B cell (primary cell): Measurements from ENCODE around the gene LCE2B. TPM values are rescaled to one million over a fixed set of nuclear protein-coding genes. Genes with fewer than 3 reads are reported as not detected.

Experiments
- ATAC-seq: fragments of 200-7000 bp; cut with Tn5 transposase; one replicate; pipeline ENCODE4 v1.10.0; 2021; ENCODE audit warnings: low read depth, mild to moderate bottlenecking, moderate number of reproducible peaks, moderate library complexity
- CTCF ChIA-PET: fragments of 350-600 bp; sonication (Branson Sonifier 250); formaldehyde crosslinking; loops from one replicate; lab custom pipeline; 2021; ENCODE audit warnings: antibody characterized with exemption, inconsistent platforms; lab: Charles Lee
- POLR2A ChIA-PET: fragments of 350-600 bp; sonication (Branson Sonifier 250); formaldehyde crosslinking; loops from one replicate; lab custom pipeline; 2021; ENCODE audit warnings: antibody characterized with exemption; lab: Charles Lee
- DNase-seq: peaks from one replicate; pipeline ENCODE4 v3.0.0; 2013
- H2AFZ ChIP-seq: 2 replicates; pipeline ENCODE4 v1.6.1; 2012; ENCODE audit warnings: mild to moderate bottlenecking, low read depth, low read length; ENCODE audit not compliant: insufficient read depth, poor library complexity, severe bottlenecking
- H3K27ac ChIP-seq, 2 donors: 1 replicate in 1 of 2; 2 replicates in 1 of 2; pipeline ENCODE4 v1.5.1; 2012 to 2013; ENCODE audit warnings: low read length in 2 of 2, mild to moderate bottlenecking in 2 of 2, moderate library complexity in 1 of 2
- H3K27me3 ChIP-seq, 4 experiments: fragments of 200-600 bp in 1 of 4; sonication (generic) in 1 of 4; replicated peaks in 1 of 4; 1 replicate in 2 of 4; 2 replicates in 2 of 4; pipeline versions ENCODE4 v1.6.1 to v1.7.0; 2013 to 2016; ENCODE audit warnings: low read length in 3 of 4, mild to moderate bottlenecking in 2 of 4, mixed read lengths in 1 of 4, moderate library complexity in 1 of 4; ENCODE audit not compliant: insufficient read depth in 4 of 4, control insufficient read depth in 3 of 4; ENCODE audit errors: control extremely low read depth in 1 of 4
- H3K36me3 ChIP-seq, 2 experiments: replicated peaks in 1 of 2; 1 replicate in 1 of 2; 2 replicates in 1 of 2; pipeline versions ENCODE4 v1.6.1 to v1.7.1; 2013; ENCODE audit warnings: low read length in 1 of 2; ENCODE audit not compliant: insufficient read depth in 2 of 2, control insufficient read depth in 1 of 2; ENCODE audit errors: control extremely low read depth in 1 of 2, extremely low read depth in 1 of 2
- H3K4me1 ChIP-seq, 2 donors: fragments of 200-600 bp in 1 of 2; sonication (generic) in 1 of 2; 1 replicate in 1 of 2; 2 replicates in 1 of 2; pipeline versions ENCODE4 v1.5.1 to v1.6.1; 2013 to 2017; ENCODE audit warnings: low read length in 2 of 2; ENCODE audit not compliant: control insufficient read depth in 2 of 2, insufficient read depth in 2 of 2
- H3K4me2 ChIP-seq: replicated peaks from 2 replicates; pipeline ENCODE3; 2012; ENCODE audit warnings: mild to moderate bottlenecking, low read depth, low read length; ENCODE audit not compliant: poor library complexity, severe bottlenecking
- H3K4me3 ChIP-seq, 5 experiments: fragments of 200-600 bp in 1 of 5; sonication (generic) in 1 of 5; 1 replicate in 3 of 5; 2 replicates in 2 of 5; pipeline versions ENCODE4 v1.5.1 to v1.7.0; 2011 to 2016; ENCODE audit warnings: low read length in 4 of 5, mild to moderate bottlenecking in 4 of 5, low read depth in 2 of 5, control low read depth in 1 of 5, moderate library complexity in 1 of 5; ENCODE audit not compliant: insufficient read depth in 1 of 5; ENCODE audit errors: control extremely low read depth in 1 of 5, extremely low read depth in 1 of 5
- H3K79me2 ChIP-seq: fragments of 200-600 bp; sonication (generic); one replicate; pipeline ENCODE4 v1.6.0; 2016; ENCODE audit warnings: low read length; ENCODE audit not compliant: control insufficient read depth, insufficient read depth
- H3K9ac ChIP-seq: fragments of 200-600 bp; sonication (generic); 2 replicates; pipeline ENCODE4 v1.6.1; 2017; ENCODE audit warnings: mild to moderate bottlenecking, low read length, moderate library complexity
- H3K9me3 ChIP-seq, 3 donors: one replicate each; pipeline versions ENCODE4 v1.6.1 to v1.7.1; 2013; ENCODE audit warnings: low read length in 2 of 3; ENCODE audit not compliant: control insufficient read depth in 2 of 3, insufficient read depth in 1 of 3; ENCODE audit errors: control extremely low read depth in 1 of 3
- H4K20me1 ChIP-seq: 2 replicates; pipeline ENCODE4 v1.6.0; 2012; ENCODE audit warnings: mild to moderate bottlenecking, low read length; ENCODE audit not compliant: insufficient read depth, control insufficient read depth, poor library complexity, severe bottlenecking
- H3K27ac Mint-ChIP-seq: one replicate; pipeline ENCODE4 v1.8.0; 2021; ENCODE audit warnings: mixed read lengths
- H3K27me3 Mint-ChIP-seq: one replicate; pipeline ENCODE4 v1.8.0; 2021; ENCODE audit warnings: mixed read lengths
- H3K4me1 Mint-ChIP-seq: one replicate; pipeline ENCODE4 v1.8.0; 2021; ENCODE audit warnings: mixed read lengths
- H3K4me3 Mint-ChIP-seq: one replicate; pipeline ENCODE4 v1.8.0; 2021; ENCODE audit warnings: mixed read lengths
- H3K9me3 Mint-ChIP-seq: one replicate; pipeline ENCODE4 v1.8.0; 2022; ENCODE audit warnings: mixed read lengths; ENCODE audit not compliant: insufficient read depth
- EZH2 ChIP-seq: IDR thresholded peaks from 2 replicates; pipeline ENCODE4 v1.6.1; 2012; ENCODE audit warnings: borderline replicate concordance, low read depth, mild to moderate bottlenecking, moderate library complexity, low read length; ENCODE audit not compliant: insufficient read depth, poor library complexity, severe bottlenecking
- WGBS: methylation state at CpG from one replicate; pipeline ENCODE4 v1.1.5; 2013; ENCODE audit warnings: missing lambda C conversion rate; ENCODE audit not compliant: insufficient coverage; 5-methylcytosine and 5-hydroxymethylcytosine counted together
- intact Hi-C: fragments of 100-400 bp; cut with micrococcal nuclease; formaldehyde crosslinking; loops from one replicate; pipeline ENCODE4 v1.10.0; 2022
- polyA plus RNA-seq: library from polyadenylated mRNA; depleted of rRNA; stranded (reverse); fragments of >200 nt; gene quantifications from 2 replicates; pipeline ENCODE4 v1.2.3, GENCODE V29; 2012
- total RNA-seq, 2 donors: library from RNA; stranded (reverse); fragments of 120-200 nt in 1 of 2; gene quantifications; 1 replicate in 1 of 2; 2 replicates in 1 of 2; pipeline versions ENCODE4 v1.2.3 to v1.2.4, GENCODE V29; 2013 to 2022
- TF ChIP-seq, protein P1 (sequence below): fragments of 200-600 bp; IDR thresholded peaks from one replicate; pipeline ENCODE4 v1.8.0; 2022; ENCODE audit warnings: antibody characterized with exemption, mild to moderate bottlenecking

Gene LCE2B
- total and polyA plus RNA-seq, 2 donors (not counting 1 experiment from before 2014, with no cell fraction given), result not detected

DNA sequence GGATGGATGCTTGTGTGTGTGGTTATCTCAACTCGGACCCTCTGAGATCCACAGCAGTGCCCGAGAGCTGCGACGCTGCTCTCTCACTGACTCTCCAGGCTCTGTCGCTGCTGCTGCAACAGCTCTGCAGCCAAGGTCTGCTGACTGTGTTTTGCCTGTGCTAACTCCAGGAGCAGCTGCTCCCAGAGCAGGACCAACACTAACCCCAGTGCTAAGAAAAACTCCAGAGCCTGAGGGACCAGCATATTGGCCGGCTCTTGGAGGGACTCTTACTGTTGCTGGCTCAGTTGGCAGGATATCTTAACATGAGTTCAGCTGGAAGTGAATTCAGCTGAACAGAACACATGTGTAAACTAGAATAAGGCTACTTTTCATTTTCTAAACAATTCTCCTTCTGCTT, 6.5 kb upstream of the LCE2B start:
- Histone ChIP-seq H3K4me2 (no peak overlapping the region), H3K4me1 (no peaks in the 10 kb centered on the region), H3K4me3 (no peak overlapping the region), H3K36me3 (no peaks in the 10 kb centered on the region), H3K9ac (no peak overlapping the region), H3K79me2 (no peaks in the 10 kb centered on the region), H2AFZ (no peak overlapping the region), H3K27ac (no peak overlapping the region), H4K20me1 (no peaks in the 10 kb centered on the region), H3K27me3 (no peaks in the 10 kb centered on the region), H3K9me3 (no peaks in the 10 kb centered on the region)
- ChIA-PET CTCF (no interaction called here), POLR2A (no interaction called here)
- 95% methylated on average over 6 of the region's 6 CpGs for WGBS
- ATAC-seq, result no peak
- Mint-ChIP-seq H3K9me3 (no peaks in the 10 kb centered on the region), H3K27ac (no peak overlapping the region), H3K4me1 (no peaks in the 10 kb centered on the region), H3K4me3 (no peak overlapping the region), H3K27me3 (peaks cover 27% of the 10 kb centered on the region)
- intact Hi-C loops, result no loop called here
- DNase-seq, result no peak
- TF ChIP-seq, protein P1, sequence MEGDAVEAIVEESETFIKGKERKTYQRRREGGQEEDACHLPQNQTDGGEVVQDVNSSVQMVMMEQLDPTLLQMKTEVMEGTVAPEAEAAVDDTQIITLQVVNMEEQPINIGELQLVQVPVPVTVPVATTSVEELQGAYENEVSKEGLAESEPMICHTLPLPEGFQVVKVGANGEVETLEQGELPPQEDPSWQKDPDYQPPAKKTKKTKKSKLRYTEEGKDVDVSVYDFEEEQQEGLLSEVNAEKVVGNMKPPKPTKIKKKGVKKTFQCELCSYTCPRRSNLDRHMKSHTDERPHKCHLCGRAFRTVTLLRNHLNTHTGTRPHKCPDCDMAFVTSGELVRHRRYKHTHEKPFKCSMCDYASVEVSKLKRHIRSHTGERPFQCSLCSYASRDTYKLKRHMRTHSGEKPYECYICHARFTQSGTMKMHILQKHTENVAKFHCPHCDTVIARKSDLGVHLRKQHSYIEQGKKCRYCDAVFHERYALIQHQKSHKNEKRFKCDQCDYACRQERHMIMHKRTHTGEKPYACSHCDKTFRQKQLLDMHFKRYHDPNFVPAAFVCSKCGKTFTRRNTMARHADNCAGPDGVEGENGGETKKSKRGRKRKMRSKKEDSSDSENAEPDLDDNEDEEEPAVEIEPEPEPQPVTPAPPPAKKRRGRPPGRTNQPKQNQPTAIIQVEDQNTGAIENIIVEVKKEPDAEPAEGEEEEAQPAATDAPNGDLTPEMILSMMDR, result no peak
- no peak for TF ChIP-seq EZH2

- TF ChIP-seq EZH2, result no peak
- TF ChIP-seq, protein P1, result no peak
- no peaks in the 10 kb centered on the region for H3K9me3 ChIP-seq
- ChIA-PET CTCF (no interaction called here), POLR2A (no interaction called here)
- DNase-seq (no peak), ATAC-seq (no peak)
- no peak overlapping the region for H2AFZ ChIP-seq
- no peak overlapping the region for H3K4me3 ChIP-seq
- H3K9ac ChIP-seq, result no peak overlapping the region
- H3K36me3 ChIP-seq, result no peaks in the 10 kb centered on the region
- H3K4me1 Mint-ChIP-seq, result no peaks in the 10 kb centered on the region
- no peak overlapping the region for H3K4me3 Mint-ChIP-seq
- 100% methylated on average over 1 of the region's 2 CpGs for WGBS
- H3K27me3 Mint-ChIP-seq, result peaks cover 28% of the 10 kb centered on the region
- intact Hi-C loops, result no loop called here
- no peaks in the 10 kb centered on the region for H3K4me1 ChIP-seq
- no peaks in the 10 kb centered on the region for H3K9me3 Mint-ChIP-seq
- H4K20me1 ChIP-seq, result no peaks in the 10 kb centered on the region
- peaks cover 0 to 2% (median 0%) of the 10 kb centered on the region in 4 experiments for H3K27me3 ChIP-seq
- H3K27ac Mint-ChIP-seq, result no peak overlapping the region
- no peak overlapping the region for H3K4me2 ChIP-seq
- H3K27ac ChIP-seq, result no peak overlapping the region
- H3K79me2 ChIP-seq, result no peaks in the 10 kb centered on the region
Observed at GRCh38 chr1:152681616-152682015, 4.3 kb upstream of the LCE2B start.
